Keratinocyte (primary cell): ENCODE results near the gene ETFB. TPM values are rescaled to one million over a fixed set of nuclear protein-coding genes. Genes with fewer than 3 reads are reported as not detected.

Experiments
- DNase-seq: peaks from one replicate; pipeline ENCODE4 v3.0.0-alpha.2; 2011; ENCODE audit warnings: low read depth, missing footprints, low spot score
- FAIRE-seq: peaks from 2 replicates; lab custom pipeline; 2011; peaks lifted over from hg19 to GRCh38; lab: Jason Lieb, UNC
- H2AFZ ChIP-seq: 2 replicates; pipeline ENCODE4 v1.6.0; 2012; ENCODE audit warnings: low read length, control low read depth, inconsistent platforms; ENCODE audit not compliant: control insufficient read depth
- H3K27ac ChIP-seq: 2 replicates; pipeline ENCODE4 v1.5.1; 2011; ENCODE audit warnings: low read length; ENCODE audit not compliant: control insufficient read depth, insufficient read depth
- H3K27me3 ChIP-seq: 3 replicates; pipeline ENCODE4 v1.6.0; 2011; ENCODE audit warnings: low read length; ENCODE audit not compliant: control insufficient read depth, insufficient read depth; ENCODE audit errors: extremely low read depth
- H3K36me3 ChIP-seq, 2 experiments: 2 replicates in 1 of 2; 3 replicates in 1 of 2; pipeline ENCODE4 v1.5.1; 2011; ENCODE audit warnings: low read length in 2 of 2, mild to moderate bottlenecking in 1 of 2; ENCODE audit not compliant: control insufficient read depth in 2 of 2, insufficient read depth in 2 of 2; ENCODE audit errors: extremely low read depth in 1 of 2
- H3K4me1 ChIP-seq: 3 replicates; pipeline ENCODE4 v1.5.1; 2011; ENCODE audit warnings: low read length; ENCODE audit not compliant: control insufficient read depth, insufficient read depth; ENCODE audit errors: extremely low read depth
- H3K4me2 ChIP-seq: 3 replicates; pipeline ENCODE4 v1.6.0; 2011; ENCODE audit warnings: low read depth, low read length; ENCODE audit not compliant: control insufficient read depth, insufficient read depth; ENCODE audit errors: extremely low read depth
- H3K4me3 ChIP-seq, 3 experiments: fragments of 200-600 bp in 1 of 3; sonication (generic) in 1 of 3; 2 replicates in 2 of 3; 3 replicates in 1 of 3; pipeline ENCODE4 v1.5.1; 2011 to 2016; ENCODE audit warnings: low read length in 3 of 3, mild to moderate bottlenecking in 3 of 3, control low read depth in 2 of 3, inconsistent platforms in 1 of 3, low read depth in 1 of 3, mixed read lengths in 1 of 3, mixed run types in 1 of 3, moderate library complexity in 1 of 3; ENCODE audit not compliant: control insufficient read depth in 2 of 3, insufficient read depth in 2 of 3; ENCODE audit errors: extremely low read depth in 1 of 3
- H3K79me2 ChIP-seq: 2 replicates; pipeline ENCODE4 v1.6.0; 2012; ENCODE audit warnings: low read length; ENCODE audit not compliant: control insufficient read depth, insufficient read depth
- H3K9ac ChIP-seq: 3 replicates; pipeline ENCODE4 v1.6.0; 2011; ENCODE audit warnings: low read length; ENCODE audit not compliant: control insufficient read depth, insufficient read depth; ENCODE audit errors: extremely low read depth
- H3K9me1 ChIP-seq: 3 replicates; pipeline ENCODE4 v1.6.0; 2011; ENCODE audit warnings: low read length; ENCODE audit not compliant: control insufficient read depth, insufficient read depth; ENCODE audit errors: extremely low read depth
- H3K9me3 ChIP-seq: 2 replicates; pipeline ENCODE4 v1.5.1; 2012; ENCODE audit warnings: low read depth, low read length; ENCODE audit not compliant: control insufficient read depth
- H4K20me1 ChIP-seq: 3 replicates; pipeline ENCODE4 v1.6.0; 2011; ENCODE audit warnings: low read length; ENCODE audit not compliant: control insufficient read depth, insufficient read depth; ENCODE audit errors: extremely low read depth
- CTCF ChIP-seq, 3 experiments: IDR thresholded peaks in 1 of 3; conservative IDR thresholded peaks in 1 of 3; optimal IDR thresholded peaks in 1 of 3; 2 replicates in 2 of 3; 3 replicates in 1 of 3; pipeline versions ENCODE3 to v1.5.1; 2011; ENCODE audit warnings: low read length in 3 of 3, mild to moderate bottlenecking in 3 of 3, moderate library complexity in 2 of 3, control low read depth in 1 of 3, inconsistent platforms in 1 of 3; ENCODE audit not compliant: insufficient read depth in 2 of 3; ENCODE audit errors: extremely low read depth in 1 of 3
- EZH2 ChIP-seq: IDR thresholded peaks from one replicate; pipeline ENCODE4 v1.6.1; 2012; ENCODE audit warnings: inconsistent platforms, mild to moderate bottlenecking, low read length, moderate library complexity
- dilution Hi-C: fragments of 300-500 bp; cut with MboI; formaldehyde crosslinking; loops from one replicate; pipeline ENCODE4 v1.7.0; 2020; ENCODE audit warnings: low sequenced_read_pairs; ENCODE audit not compliant: extremely low pct_ligation_motif_present
- polyA plus RNA-seq, 5 experiments: library from polyadenylated mRNA; depleted of rRNA in 3 of 5; stranded (reverse) in 3 of 5; stranded (forward) in 1 of 5; unstranded in 1 of 5; fragments of >200 nt; gene quantifications; 1 replicate in 1 of 5; 2 replicates in 3 of 5; 3 replicates in 1 of 5; pipeline versions ENCODE4 v1.2.1 to v1.2.3, GENCODE V29; 2011 to 2012; ENCODE audit warnings: missing spikeins in 2 of 5, low read depth in 1 of 5, low replicate concordance in 1 of 5

The ETFB gene
- polyA plus RNA-seq, 1 donor (not counting 4 experiments of a cell fraction or from before 2014, with no cell fraction given): 95.2 TPM

GRCh38 chr19:51387924-51388389 is 21.8 kb upstream of the ETFB start, which contains the start of gene LIM2:
Gene LIM2, minus strand, starts transcription at chr19:51387974. Its CDS starts 531 bp downstream, at chr19:51387443.
- Histone ChIP-seq H2AFZ (no peak within 1 kb of the TSS), H3K79me2 (no peaks in the 10 kb centered on the region), H3K36me3 (no peaks in the 10 kb centered on the region), H3K27me3 (no peaks in the 10 kb centered on the region), H3K4me1 (no peaks in the 10 kb centered on the region), H3K9me3 (no peaks in the 10 kb centered on the region), H3K9ac (no peak within 1 kb of the TSS), H3K4me2 (no peak within 1 kb of the TSS), H3K9me1 (no peaks in the 10 kb centered on the region), H3K4me3 (no peak within 1 kb of the TSS), H3K27ac (no peak within 1 kb of the TSS), H4K20me1 (no peaks in the 10 kb centered on the region)
- DNase-seq: no peak
- no peak for FAIRE-seq
- dilution Hi-C loops: no loop called here
- no peak for TF ChIP-seq EZH2
- no peak for TF ChIP-seq CTCF (optimal IDR thresholded peaks at IDR 0.05 in 1 of 3, IDR thresholded peaks at IDR 0.05 in 1 of 3, conservative IDR thresholded peaks at IDR 0.05 in 1 of 3; ENCODE audit: extremely low read depth in 1 of 3, insufficient read depth in 2 of 3, low read length in 3 of 3)

GRCh38 chr19:51386882-51387520 is 20.8 kb upstream of the ETFB start:
- Histone ChIP-seq H3K9ac (no peak overlapping the region), H3K4me2 (no peak overlapping the region), H3K27me3 (no peaks in the 10 kb centered on the region), H4K20me1 (no peaks in the 10 kb centered on the region), H3K36me3 (no peaks in the 10 kb centered on the region), H3K4me3 (no peak overlapping the region), H2AFZ (no peak overlapping the region), H3K9me1 (no peaks in the 10 kb centered on the region), H3K27ac (no peak overlapping the region), H3K9me3 (no peaks in the 10 kb centered on the region), H3K79me2 (no peaks in the 10 kb centered on the region), H3K4me1 (no peaks in the 10 kb centered on the region)
- DNase-seq: no peak
- TF ChIP-seq EZH2 (no peak), CTCF (optimal IDR thresholded peaks at IDR 0.05 in 1 of 3, IDR thresholded peaks at IDR 0.05 in 1 of 3, conservative IDR thresholded peaks at IDR 0.05 in 1 of 3; ENCODE audit: extremely low read depth in 1 of 3, insufficient read depth in 2 of 3, low read length in 3 of 3) (no peak)
- FAIRE-seq: no peak
- dilution Hi-C loops: no loop called here
